Mucosa of rectum (tissue), 2 donors: ENCODE results near the gene KIF26B.

ENCODE experiments used
- H3K27ac ChIP-seq, 2 donors: one replicate each; pipeline ENCODE4 v1.7.0; 2013; ENCODE audit warnings: inconsistent platforms in 2 of 2, low read depth in 2 of 2, low read length in 2 of 2
- H3K27me3 ChIP-seq, 2 donors: one replicate each; pipeline ENCODE4 v1.7.0; 2013; ENCODE audit warnings: low read length in 2 of 2; ENCODE audit not compliant: control insufficient read depth in 2 of 2, insufficient read depth in 2 of 2
- H3K36me3 ChIP-seq, 2 donors: one replicate each; pipeline ENCODE4 v1.7.0; 2013; ENCODE audit warnings: low read length in 2 of 2; ENCODE audit not compliant: control insufficient read depth in 2 of 2, insufficient read depth in 2 of 2
- H3K4me1 ChIP-seq, 2 donors: one replicate each; pipeline ENCODE4 v1.7.0; 2013; ENCODE audit warnings: low read length in 2 of 2, mild to moderate bottlenecking in 1 of 2; ENCODE audit not compliant: control insufficient read depth in 2 of 2, insufficient read depth in 2 of 2
- H3K4me3 ChIP-seq, 2 donors: one replicate each; pipeline ENCODE4 v1.7.0; 2013; ENCODE audit warnings: low read length in 2 of 2
- H3K9ac ChIP-seq, 2 donors: one replicate each; pipeline ENCODE4 v1.7.0; 2013; ENCODE audit warnings: low read length in 2 of 2, low read depth in 1 of 2, mild to moderate bottlenecking in 1 of 2
- H3K9me3 ChIP-seq, 2 donors: one replicate each; pipeline ENCODE4 v1.7.0; 2013; ENCODE audit warnings: low read length in 2 of 2; ENCODE audit not compliant: control insufficient read depth in 2 of 2
- donor health status: healthy.
- donor health status: Normal muscosa, but diverticular disease.

Gene KIF26B

DNA sequence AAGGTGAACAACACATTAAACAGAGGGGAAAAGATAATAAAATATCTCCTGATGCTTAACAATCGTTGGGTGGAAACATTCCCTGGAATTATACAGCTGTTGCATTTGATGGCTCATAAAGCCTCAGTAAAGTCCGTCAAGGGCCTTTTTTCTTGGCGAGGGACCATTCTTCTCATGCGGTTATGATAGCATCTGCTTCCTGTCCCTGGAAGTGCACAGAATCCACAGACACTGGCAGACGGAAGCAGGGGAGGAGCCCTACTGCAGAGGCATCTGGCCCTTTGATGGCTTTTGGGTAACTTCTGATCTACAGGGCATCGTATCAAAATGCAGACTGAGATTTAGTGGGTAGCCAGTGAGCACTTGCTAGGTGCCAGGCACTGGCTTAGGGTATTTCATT is 286.9 kb downstream of the KIF26B start:
- H3K9me3 ChIP-seq = no peaks in the 10 kb centered on the region
- no peak overlapping the region for H3K9ac ChIP-seq
- no peak overlapping the region for H3K4me3 ChIP-seq
- no peaks in the 10 kb centered on the region for H3K4me1 ChIP-seq
- no peak overlapping the region for H3K27ac ChIP-seq
- H3K36me3 ChIP-seq = no peaks in the 10 kb centered on the region
- H3K27me3 ChIP-seq = peaks cover 6 to 16% of the 10 kb centered on the region in 2 donors

DNA sequence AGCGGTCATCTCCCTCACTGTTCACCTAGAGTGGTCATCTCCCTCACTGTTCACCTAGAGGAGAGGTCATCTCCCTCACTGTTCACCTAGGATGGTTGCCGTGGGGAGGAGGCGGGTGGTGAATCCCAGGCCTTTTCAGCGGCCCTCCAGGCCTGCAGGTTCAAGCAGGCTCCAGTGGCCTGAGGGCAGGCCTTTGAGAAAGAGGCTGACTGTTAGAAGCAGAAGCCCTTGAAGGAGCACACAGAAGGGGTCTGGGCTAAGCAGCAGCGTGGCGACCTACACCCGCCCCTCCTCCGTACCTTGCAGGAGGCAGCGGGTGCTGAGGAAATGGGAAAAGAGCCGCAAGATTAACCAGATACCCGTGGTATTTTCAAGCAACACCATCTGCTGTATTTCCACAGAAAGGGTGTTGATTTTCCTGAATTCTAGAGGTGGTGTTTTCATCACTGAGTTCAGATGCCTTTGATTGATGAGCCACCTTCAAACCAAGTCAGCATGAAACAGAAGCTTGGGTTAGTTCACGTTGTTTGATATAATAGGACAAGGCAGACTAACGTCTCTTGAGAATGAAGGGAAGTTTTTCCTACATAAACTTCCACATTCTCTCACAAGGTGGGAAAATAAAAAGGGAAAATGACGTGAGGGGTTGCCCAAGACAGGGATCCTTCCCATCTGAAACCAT is 289.5 kb downstream of the KIF26B start:
- no peaks in the 10 kb centered on the region for H3K36me3 ChIP-seq
- no peaks in the 10 kb centered on the region for H3K4me1 ChIP-seq
- no peak overlapping the region for H3K27ac ChIP-seq
- peaks cover 5 to 11% of the 10 kb centered on the region in 2 donors for H3K27me3 ChIP-seq
- no peak overlapping the region for H3K9ac ChIP-seq
- no peaks in the 10 kb centered on the region for H3K9me3 ChIP-seq
- no peak overlapping the region for H3K4me3 ChIP-seq

GRCh38 chr1:245444945-245445344 is 290.2 kb downstream of the KIF26B start:
- peaks cover 5 to 11% of the 10 kb centered on the region in 2 donors for H3K27me3 ChIP-seq
- H3K27ac ChIP-seq = no peak overlapping the region
- no peaks in the 10 kb centered on the region for H3K9me3 ChIP-seq
- no peaks in the 10 kb centered on the region for H3K4me1 ChIP-seq
- H3K36me3 ChIP-seq = no peaks in the 10 kb centered on the region
- no peak overlapping the region for H3K4me3 ChIP-seq
- no peak overlapping the region for H3K9ac ChIP-seq

- Histone ChIP-seq H3K27ac (no peak overlapping the region), H3K36me3 (no peaks in the 10 kb centered on the region)
Measured at GRCh38 chr1:245448531-245448930, 293.7 kb downstream of the KIF26B start.

DNA sequence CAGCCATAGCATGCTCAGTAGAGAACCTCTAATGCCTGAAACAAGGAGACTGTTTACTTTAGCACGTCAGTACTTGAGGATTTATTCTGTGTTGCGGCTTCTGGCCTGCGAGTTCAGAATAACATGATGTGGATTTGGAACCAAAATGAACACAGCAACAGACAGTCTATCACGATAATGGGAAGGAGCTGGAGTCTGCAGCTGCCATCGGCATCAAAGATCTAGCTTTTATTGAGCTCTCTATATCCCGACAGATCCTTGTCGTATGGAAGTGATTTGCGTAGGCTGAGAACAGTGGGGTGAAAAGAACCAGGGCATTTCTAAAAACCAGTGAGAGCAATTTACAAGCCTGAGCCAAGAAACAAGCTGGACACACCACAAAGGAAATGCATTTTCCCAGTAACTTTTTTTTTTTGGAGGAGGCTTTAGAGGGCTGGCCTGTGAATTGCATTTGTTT is 294.2 kb downstream of the KIF26B start:
- Histone ChIP-seq H3K4me1 (no peaks in the 10 kb centered on the region), H3K9me3 (no peaks in the 10 kb centered on the region), H3K27me3 (peaks cover 0 to 3% of the 10 kb centered on the region in 2 donors), H3K27ac (no peak overlapping the region), H3K36me3 (no peaks in the 10 kb centered on the region), H3K9ac (no peak overlapping the region), H3K4me3 (no peak overlapping the region)

More at GRCh38 chr1:245448531-245448930, 293.7 kb downstream of the KIF26B start:
- Histone ChIP-seq H3K4me1 (no peaks in the 10 kb centered on the region), H3K4me3 (no peak overlapping the region), H3K27me3 (peaks cover 0 to 3% of the 10 kb centered on the region in 2 donors), H3K9me3 (no peaks in the 10 kb centered on the region), H3K9ac (no peak overlapping the region)

DNA sequence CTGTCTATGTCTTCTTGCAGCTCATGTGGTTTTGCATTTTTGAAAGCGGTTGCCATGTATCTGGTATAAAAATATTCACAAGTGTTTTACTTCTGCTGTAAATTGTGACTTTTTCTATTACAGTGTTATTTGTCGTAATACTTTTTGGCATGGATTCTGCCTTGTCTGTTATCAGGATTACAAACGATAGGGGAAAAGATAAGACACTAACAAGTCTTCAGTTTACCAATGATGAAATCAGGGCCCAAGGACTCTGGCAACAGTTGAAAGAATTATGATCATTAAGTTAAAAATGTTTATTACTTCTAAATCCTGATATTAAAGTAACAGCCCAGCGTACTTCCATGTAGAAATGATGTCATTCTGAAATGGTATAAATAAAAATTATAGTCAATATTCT is 298.8 kb downstream of the KIF26B start:
- H3K27ac ChIP-seq = no peak overlapping the region
- H3K4me3 ChIP-seq = no peak overlapping the region
- H3K9ac ChIP-seq = no peak overlapping the region
- no peaks in the 10 kb centered on the region for H3K4me1 ChIP-seq
- H3K27me3 ChIP-seq = no peaks in the 10 kb centered on the region
- H3K9me3 ChIP-seq = no peaks in the 10 kb centered on the region
- no peaks in the 10 kb centered on the region for H3K36me3 ChIP-seq

DNA sequence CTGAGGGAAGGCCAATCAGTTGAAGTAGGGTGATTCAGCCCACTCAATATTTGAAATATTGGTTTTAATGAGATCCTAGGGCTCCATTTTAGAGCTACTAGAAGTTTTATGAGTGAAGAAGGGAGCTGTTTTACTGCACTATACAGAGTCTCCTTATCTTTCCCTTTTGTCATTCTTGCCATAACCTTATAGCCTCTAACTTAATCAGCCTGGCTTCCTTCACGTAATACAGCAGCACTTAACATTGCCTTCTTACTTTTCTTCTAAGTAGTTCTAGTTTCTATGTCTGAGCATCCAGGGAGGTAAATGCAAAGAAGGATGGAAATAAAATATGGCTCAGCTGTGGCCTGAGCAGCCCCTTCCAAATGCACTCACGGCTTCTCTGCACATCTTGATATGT is 299.3 kb downstream of the KIF26B start:
- Histone ChIP-seq H3K4me1 (no peaks in the 10 kb centered on the region), H3K9me3 (no peaks in the 10 kb centered on the region), H3K27me3 (no peaks in the 10 kb centered on the region)

DNA sequence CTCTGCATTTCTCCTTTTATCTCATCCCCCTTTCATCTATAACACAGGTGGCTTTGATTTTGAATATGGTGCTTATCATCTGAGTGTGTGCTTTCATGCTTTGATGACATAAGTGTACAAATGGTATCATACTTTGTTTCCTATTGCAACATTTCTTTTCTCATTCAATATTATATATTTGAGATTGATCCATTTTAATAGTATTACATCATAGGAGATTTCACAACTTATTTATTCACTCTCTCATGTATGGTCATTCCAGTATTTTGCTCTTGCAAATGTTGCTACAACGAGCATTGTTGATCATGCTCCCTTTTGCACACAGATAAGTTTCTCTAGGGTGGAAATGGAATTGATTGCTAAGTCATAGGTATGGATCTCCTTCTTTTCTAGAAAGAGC is 302.8 kb downstream of the KIF26B start:
- Histone ChIP-seq H3K9me3 (no peaks in the 10 kb centered on the region), H3K27me3 (no peaks in the 10 kb centered on the region), H3K4me3 (no peak overlapping the region), H3K4me1 (no peaks in the 10 kb centered on the region), H3K9ac (no peak overlapping the region), H3K36me3 (no peaks in the 10 kb centered on the region), H3K27ac (no peak overlapping the region)

More for the DNA sequence above, 299.3 kb downstream of the KIF26B start:
- Histone ChIP-seq H3K27ac (no peak overlapping the region), H3K36me3 (no peaks in the 10 kb centered on the region), H3K4me3 (no peak overlapping the region), H3K9ac (no peak overlapping the region)

DNA sequence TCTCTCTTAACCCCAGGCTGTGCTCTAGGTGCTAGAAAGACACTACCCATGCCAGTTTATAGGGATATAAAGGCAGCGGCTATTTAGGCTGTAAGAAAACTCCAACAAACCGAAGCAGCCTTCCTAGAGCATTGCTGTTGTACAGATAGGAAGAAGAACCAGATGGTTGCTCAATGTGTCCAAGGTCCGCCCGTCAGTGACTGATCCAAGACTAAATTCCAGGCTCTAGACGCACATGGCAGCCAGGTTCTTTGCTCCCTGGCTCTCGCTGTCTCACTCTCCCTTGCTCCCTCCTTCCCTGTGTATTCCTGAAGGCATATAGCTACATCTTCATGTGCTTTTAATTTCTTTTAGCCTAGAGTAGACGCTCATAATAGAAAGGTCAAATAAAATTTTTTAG is 303.4 kb downstream of the KIF26B start:
- Histone ChIP-seq H3K9ac (no peak overlapping the region), H3K27ac (no peak overlapping the region), H3K4me1 (no peaks in the 10 kb centered on the region), H3K9me3 (no peaks in the 10 kb centered on the region), H3K27me3 (peaks cover 0 to 2% of the 10 kb centered on the region in 2 donors), H3K4me3 (no peak overlapping the region), H3K36me3 (no peaks in the 10 kb centered on the region)

DNA sequence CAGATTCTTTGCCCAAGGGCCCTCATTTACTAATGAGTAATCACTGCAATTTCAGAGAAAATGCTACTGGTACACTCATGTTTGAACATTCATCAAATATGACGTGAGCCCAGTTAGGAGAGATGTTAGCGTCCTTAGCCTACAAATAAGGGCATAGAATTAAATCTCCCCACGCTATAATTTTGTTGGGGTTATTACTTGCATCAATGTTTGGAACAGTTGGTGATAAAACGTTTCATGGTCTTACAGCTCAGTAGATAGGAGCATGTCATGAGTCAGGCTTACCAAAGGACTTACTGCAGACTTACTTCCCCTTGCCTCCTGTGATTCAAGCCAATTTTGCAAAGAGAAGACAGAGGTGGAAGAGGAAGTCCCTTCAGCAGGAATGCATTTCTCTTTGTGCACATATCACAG is 304.0 kb downstream of the KIF26B start:
- no peaks in the 10 kb centered on the region for H3K9me3 ChIP-seq
- H3K27ac ChIP-seq = no peak overlapping the region
- no peak overlapping the region for H3K9ac ChIP-seq
- no peaks in the 10 kb centered on the region for H3K36me3 ChIP-seq
- H3K4me1 ChIP-seq = no peaks in the 10 kb centered on the region
- H3K4me3 ChIP-seq = no peak overlapping the region
- H3K27me3 ChIP-seq = peaks cover 0 to 2% of the 10 kb centered on the region in 2 donors
